Smooth muscle cell (in vitro differentiated cells): ENCODE measurements around the gene KIAA1755. TPM values are rescaled to one million over a fixed set of nuclear protein-coding genes. Genes with fewer than 3 reads are reported as not detected.

Experiments used
- DNase-seq: peaks from one replicate; lab custom pipeline; 2025; ENCODE audit not compliant: unreplicated experiment; lab: John Stamatoyannopoulos, UW
- H2AFZ ChIP-seq: fragments of 200-600 bp; sonication (generic); 2 replicates; pipeline ENCODE4 v1.6.0; 2016; ENCODE audit warnings: antibody characterized with exemption, low read depth, mild to moderate bottlenecking
- H3F3A ChIP-seq: fragments of 200-600 bp; sonication (generic); 2 replicates; pipeline ENCODE4 v1.6.0; 2017; ENCODE audit warnings: antibody characterized with exemption, low read depth
- H3K27ac ChIP-seq: fragments of 200-600 bp; sonication (generic); 2 replicates; pipeline ENCODE4 v1.5.1; 2016; ENCODE audit warnings: low read depth, mild to moderate bottlenecking
- H3K27me3 ChIP-seq: fragments of 200-600 bp; sonication (generic); 2 replicates; pipeline ENCODE4 v1.6.1; 2016; ENCODE audit warnings: low read depth, mild to moderate bottlenecking
- H3K36me3 ChIP-seq: fragments of 200-600 bp; sonication (generic); 2 replicates; pipeline ENCODE4 v1.5.1; 2016; ENCODE audit warnings: low read depth
- H3K4me1 ChIP-seq: fragments of 200-600 bp; sonication (generic); 2 replicates; pipeline ENCODE4 v1.5.1; 2016; ENCODE audit warnings: low read depth
- H3K4me2 ChIP-seq: fragments of 200-600 bp; sonication (generic); 2 replicates; pipeline ENCODE4 v1.6.0; 2016; ENCODE audit warnings: mild to moderate bottlenecking
- H3K4me3 ChIP-seq: fragments of 200-600 bp; sonication (generic); 2 replicates; pipeline ENCODE4 v1.5.1; 2016; ENCODE audit warnings: mild to moderate bottlenecking
- H3K79me2 ChIP-seq: fragments of 200-600 bp; sonication (generic); 2 replicates; pipeline ENCODE4 v1.6.0; 2016; ENCODE audit warnings: low read depth, mild to moderate bottlenecking
- H3K9ac ChIP-seq: fragments of 200-600 bp; sonication (generic); 2 replicates; pipeline ENCODE4 v1.6.0; 2016; ENCODE audit warnings: low read depth
- H3K9me3 ChIP-seq: fragments of 200-600 bp; sonication (generic); replicated peaks from 2 replicates; pipeline ENCODE4 v1.5.1; 2016; ENCODE audit warnings: low read depth
- H4K20me1 ChIP-seq: fragments of 200-600 bp; sonication (generic); 2 replicates; pipeline ENCODE4 v1.6.0; 2016; ENCODE audit warnings: low read depth
- WGBS: methylation state at CpG from one replicate; pipeline ENCODE4 v1.1.7; 2016; ENCODE audit warnings: low lambda C conversion rate; 5-methylcytosine and 5-hydroxymethylcytosine counted together
- polyA plus RNA-seq: library from polyadenylated mRNA; unstranded; fragments of >200 nt; fragmentation: Nextera tagmentation; extraction: Ambion mirVana; gene quantifications from 2 replicates; pipeline ENCODE4 v1.2.1, GENCODE V29; 2016
- total RNA-seq: library from RNA; depleted of rRNA; stranded (reverse); fragments of >200 nt; gene quantifications from 2 replicates; pipeline ENCODE4 v1.2.3, GENCODE V29; 2014
- TF ChIP-seq, protein P1 (sequence below): fragments of 200-600 bp; sonication (generic); IDR thresholded peaks from 2 replicates; pipeline ENCODE4 v1.5.1; 2017; ENCODE audit warnings: borderline replicate concordance, mild to moderate bottlenecking, antibody characterized with exemption; ENCODE audit not compliant: insufficient read depth, poor library complexity, severe bottlenecking

KIAA1755 gene
- total and polyA plus RNA-seq, 2 experiments from 2014 or later = 0.17 TPM; not detected in 1

DNA sequence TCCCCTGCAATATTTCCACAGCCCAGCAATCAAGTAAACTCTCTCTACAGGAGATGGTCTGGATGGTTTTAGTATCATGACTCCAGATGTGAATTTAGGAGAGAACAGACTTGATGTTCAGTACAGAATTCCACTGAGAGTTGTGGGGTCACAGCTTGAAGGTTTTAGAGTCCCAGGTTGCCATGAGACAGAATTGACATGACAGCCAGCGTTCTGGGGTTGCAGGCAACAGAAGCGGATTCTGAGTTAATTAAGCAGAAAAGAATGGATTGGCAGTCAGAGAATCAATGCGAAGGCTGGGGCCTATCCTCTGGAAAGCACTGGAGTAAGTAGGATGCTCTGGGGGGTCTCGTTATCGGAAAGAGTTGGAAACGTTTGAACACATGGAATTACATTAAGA lies 2.4 kb upstream of the KIAA1755 start:
- Histone ChIP-seq H3K9me3 (no peaks in the 10 kb centered on the region), H3F3A (no peaks in the 10 kb centered on the region), H4K20me1 (no peaks in the 10 kb centered on the region), H3K36me3 (no peaks in the 10 kb centered on the region), H3K4me3 (no peak overlapping the region), H3K9ac (no peak overlapping the region), H2AFZ (no peak overlapping the region), H3K4me2 (no peak overlapping the region), H3K27ac (no peak overlapping the region), H3K27me3 (peaks cover 21% of the 10 kb centered on the region), H3K4me1 (no peaks in the 10 kb centered on the region), H3K79me2 (no peaks in the 10 kb centered on the region)
- TF ChIP-seq, protein P1, sequence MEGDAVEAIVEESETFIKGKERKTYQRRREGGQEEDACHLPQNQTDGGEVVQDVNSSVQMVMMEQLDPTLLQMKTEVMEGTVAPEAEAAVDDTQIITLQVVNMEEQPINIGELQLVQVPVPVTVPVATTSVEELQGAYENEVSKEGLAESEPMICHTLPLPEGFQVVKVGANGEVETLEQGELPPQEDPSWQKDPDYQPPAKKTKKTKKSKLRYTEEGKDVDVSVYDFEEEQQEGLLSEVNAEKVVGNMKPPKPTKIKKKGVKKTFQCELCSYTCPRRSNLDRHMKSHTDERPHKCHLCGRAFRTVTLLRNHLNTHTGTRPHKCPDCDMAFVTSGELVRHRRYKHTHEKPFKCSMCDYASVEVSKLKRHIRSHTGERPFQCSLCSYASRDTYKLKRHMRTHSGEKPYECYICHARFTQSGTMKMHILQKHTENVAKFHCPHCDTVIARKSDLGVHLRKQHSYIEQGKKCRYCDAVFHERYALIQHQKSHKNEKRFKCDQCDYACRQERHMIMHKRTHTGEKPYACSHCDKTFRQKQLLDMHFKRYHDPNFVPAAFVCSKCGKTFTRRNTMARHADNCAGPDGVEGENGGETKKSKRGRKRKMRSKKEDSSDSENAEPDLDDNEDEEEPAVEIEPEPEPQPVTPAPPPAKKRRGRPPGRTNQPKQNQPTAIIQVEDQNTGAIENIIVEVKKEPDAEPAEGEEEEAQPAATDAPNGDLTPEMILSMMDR = no peak
- 90% methylated on average over 6 of the region's 6 CpGs for WGBS
- DNase-seq = no peak

DNA sequence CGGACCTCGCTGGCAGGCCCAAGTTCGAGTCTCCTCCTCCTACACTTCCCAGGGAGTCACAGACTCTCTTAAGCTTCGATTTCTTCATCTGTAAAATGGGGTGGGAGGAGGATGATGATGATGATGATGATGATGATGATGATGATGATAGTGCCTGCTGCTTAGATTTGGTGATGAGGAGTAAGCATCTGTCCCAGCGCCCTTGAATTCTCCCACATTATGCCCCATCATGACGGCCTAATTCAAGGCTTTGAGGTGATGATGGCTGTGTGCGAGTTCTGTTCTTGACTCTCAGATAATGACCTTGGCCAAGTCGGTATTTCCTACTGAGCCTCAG lies 487 bp upstream of the KIAA1755 start:
- Histone ChIP-seq H3K27me3 (peaks cover 17% of the 10 kb centered on the region), H3K4me1 (no peaks in the 10 kb centered on the region), H3K9me3 (no peaks in the 10 kb centered on the region), H3K9ac (no peak overlapping the region), H4K20me1 (no peaks in the 10 kb centered on the region), H2AFZ (no peak overlapping the region), H3F3A (no peaks in the 10 kb centered on the region), H3K4me3 (peak overlapping the region; percentile 37), H3K4me2 (peak overlapping the region; percentile 70), H3K79me2 (no peaks in the 10 kb centered on the region), H3K36me3 (no peaks in the 10 kb centered on the region), H3K27ac (no peak overlapping the region)
- 67% methylated on average over 8 of the region's 8 CpGs for WGBS
- TF ChIP-seq, protein P1 = no peak
- no peak for DNase-seq

DNA sequence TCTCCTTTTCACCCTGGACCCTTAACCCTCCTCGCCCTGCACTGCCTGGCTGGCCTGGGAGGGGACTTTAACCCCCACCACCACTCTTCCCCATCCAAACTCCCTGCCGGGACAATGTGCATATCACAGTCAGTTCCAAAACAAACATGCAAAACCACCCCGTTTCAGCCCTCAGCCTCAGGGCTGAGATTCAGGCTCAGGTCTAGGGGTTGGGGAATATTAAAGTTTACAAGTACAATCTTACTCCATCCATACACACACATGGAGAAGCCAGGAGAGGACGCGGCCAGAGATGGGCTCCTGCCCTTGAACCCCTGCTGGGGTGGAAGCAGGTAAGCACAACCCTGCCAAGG lies 534 bp downstream of the KIAA1755 start:
- Histone ChIP-seq H3K79me2 (no peaks in the 10 kb centered on the region), H4K20me1 (no peaks in the 10 kb centered on the region), H3K4me2 (peak overlapping the region; percentile 70), H3K9me3 (no peaks in the 10 kb centered on the region), H3F3A (peaks cover 4% of the 10 kb centered on the region), H3K36me3 (no peaks in the 10 kb centered on the region), H3K4me3 (peak overlapping the region; percentile 37), H3K27me3 (peaks cover 15% of the 10 kb centered on the region), H3K27ac (no peak overlapping the region), H3K9ac (no peak overlapping the region), H3K4me1 (no peaks in the 10 kb centered on the region), H2AFZ (no peak overlapping the region)
- 37% methylated on average over 5 of the region's 5 CpGs for WGBS
- DNase-seq = no peak
- TF ChIP-seq, protein P1 = no peak

DNA sequence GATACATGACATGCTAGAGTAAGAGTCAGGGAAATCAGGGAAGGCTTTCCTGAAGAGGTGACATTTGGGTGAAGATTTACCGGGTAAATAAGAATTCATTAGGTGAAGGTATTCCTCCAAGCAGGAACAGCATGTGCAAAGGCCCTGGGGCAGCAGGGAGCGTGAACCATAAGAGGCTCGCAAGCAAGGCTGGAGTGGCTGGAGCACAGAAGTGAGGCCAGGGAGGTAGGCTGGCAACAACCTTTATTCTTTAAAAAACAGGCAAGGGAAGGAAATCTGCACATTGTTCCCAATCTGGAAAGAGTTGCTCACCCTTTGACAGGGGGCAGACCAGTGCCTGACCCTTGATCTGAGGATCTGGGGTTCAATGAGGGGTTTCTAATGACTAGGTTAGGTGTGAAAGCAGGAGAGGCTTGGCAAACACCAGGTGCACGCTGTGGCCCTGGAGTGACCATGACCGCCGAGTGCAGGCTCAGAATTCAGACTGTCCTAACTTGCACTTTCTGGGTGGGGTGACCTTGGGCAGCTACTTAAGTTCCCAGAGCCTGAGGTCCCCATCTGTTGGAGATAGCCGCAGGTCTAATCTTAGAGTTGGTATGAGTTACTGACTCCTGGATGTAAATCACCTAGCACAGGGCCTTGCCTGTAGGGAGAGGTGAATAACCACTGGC lies 1.9 kb downstream of the KIAA1755 start:
- H3K27ac ChIP-seq = no peak overlapping the region
- H3K9me3 ChIP-seq = no peaks in the 10 kb centered on the region
- H3K4me2 ChIP-seq = no peak overlapping the region
- H3K79me2 ChIP-seq = no peaks in the 10 kb centered on the region
- no peak overlapping the region for H3K4me3 ChIP-seq
- no peak for DNase-seq
- peaks cover 4% of the 10 kb centered on the region for H3F3A ChIP-seq
- no peak overlapping the region for H2AFZ ChIP-seq
- H3K36me3 ChIP-seq = no peaks in the 10 kb centered on the region
- WGBS = 99% methylated on average over 7 of the region's 7 CpGs
- H3K27me3 ChIP-seq = peaks cover 15% of the 10 kb centered on the region
- H3K4me1 ChIP-seq = no peaks in the 10 kb centered on the region
- no peaks in the 10 kb centered on the region for H4K20me1 ChIP-seq
- H3K9ac ChIP-seq = no peak overlapping the region
- TF ChIP-seq, protein P1 = no peak
